DMS153 treated with DMSO at 0.1 percent for 48 hours (cell line): Measurements from ENCODE around the gene KRTAP1-3.
"Not testable (repeated sequence)": the region's sequence is repeated elsewhere in the genome, so short reads cannot be mapped to it uniquely, and the experiment has no call there.

ENCODE experiments used
- DNase-seq: peaks from one replicate; lab custom pipeline; 2025; ENCODE audit not compliant: unreplicated experiment; lab: John Stamatoyannopoulos, UW

The KRTAP1-3 gene

GRCh38 chr17:41034346-41034935, at the start of gene KRTAP1-3:
KRTAP1-3 (minus strand) TSS chr17:41034874; CDS start chr17:41034821, 53 bp downstream.
- DNase-seq: not testable (repeated sequence)

GRCh38 chr17:41084100-41084856, 49.6 kb upstream of the KRTAP1-3 start, which contains the start of gene KRTAP4-7:
KRTAP4-7 (plus strand) TSS chr17:41084150; CDS start chr17:41084207, 57 bp downstream.
- DNase-seq: not testable (repeated sequence)

GRCh38 chr17:41083427-41083826, 48.8 kb upstream of the KRTAP1-3 start:
- not testable (repeated sequence) for DNase-seq

- DNase-seq: no peak
These were observed 48.0 kb upstream of the KRTAP1-3 start for GRCh38 chr17:41082626-41083025.

GRCh38 chr17:41076788-41077187, 42.1 kb upstream of the KRTAP1-3 start:
- no peak for DNase-seq

GRCh38 chr17:41073676-41074075, 39.0 kb upstream of the KRTAP1-3 start:
- DNase-seq: no peak

- DNase-seq: no peak
These were observed 37.1 kb upstream of the KRTAP1-3 start for GRCh38 chr17:41071606-41072360.

GRCh38 chr17:41069031-41069430, 34.4 kb upstream of the KRTAP1-3 start:
- DNase-seq: no peak

- no peak for DNase-seq
These were observed 32.6 kb upstream of the KRTAP1-3 start for GRCh38 chr17:41067281-41067680.

- DNase-seq: no peak
These were observed 31.4 kb upstream of the KRTAP1-3 start, which contains the start of gene KRTAP2-4 for GRCh38 chr17:41065829-41066624. KRTAP2-4 (minus strand) TSS chr17:41065879; CDS start chr17:41065845, 34 bp downstream.

GRCh38 chr17:41065016-41065689, 30.5 kb upstream of the KRTAP1-3 start:
- DNase-seq: not testable (repeated sequence)

- DNase-seq: no peak
These were observed 29.6 kb upstream of the KRTAP1-3 start for GRCh38 chr17:41064301-41064700.

GRCh38 chr17:41063449-41063848, 28.8 kb upstream of the KRTAP1-3 start:
- no peak for DNase-seq

GRCh38 chr17:41061964-41062363, 27.3 kb upstream of the KRTAP1-3 start:
- DNase-seq: no peak

- no peak for DNase-seq
These were observed 25.5 kb upstream of the KRTAP1-3 start, which contains the start of gene KRTAP2-3 for GRCh38 chr17:41060052-41060604. KRTAP2-3 (minus strand) TSS chr17:41060114; CDS start chr17:41060050, 64 bp downstream.

GRCh38 chr17:41059276-41060051, 24.8 kb upstream of the KRTAP1-3 start:
- not testable (repeated sequence) for DNase-seq

GRCh38 chr17:41058741-41059140, 24.1 kb upstream of the KRTAP1-3 start:
- no peak for DNase-seq

GRCh38 chr17:41057547-41057946, 22.9 kb upstream of the KRTAP1-3 start:
- DNase-seq: no peak

GRCh38 chr17:41055130-41055529, 20.5 kb upstream of the KRTAP1-3 start, which contains the start of gene KRTAP2-2:
KRTAP2-2 (minus strand) TSS chr17:41055230; CDS start chr17:41055211, 19 bp downstream.
- not testable (repeated sequence) for DNase-seq
